Measurements from ENCODE around the gene SELENOO.

The SELENOO gene

DNA sequence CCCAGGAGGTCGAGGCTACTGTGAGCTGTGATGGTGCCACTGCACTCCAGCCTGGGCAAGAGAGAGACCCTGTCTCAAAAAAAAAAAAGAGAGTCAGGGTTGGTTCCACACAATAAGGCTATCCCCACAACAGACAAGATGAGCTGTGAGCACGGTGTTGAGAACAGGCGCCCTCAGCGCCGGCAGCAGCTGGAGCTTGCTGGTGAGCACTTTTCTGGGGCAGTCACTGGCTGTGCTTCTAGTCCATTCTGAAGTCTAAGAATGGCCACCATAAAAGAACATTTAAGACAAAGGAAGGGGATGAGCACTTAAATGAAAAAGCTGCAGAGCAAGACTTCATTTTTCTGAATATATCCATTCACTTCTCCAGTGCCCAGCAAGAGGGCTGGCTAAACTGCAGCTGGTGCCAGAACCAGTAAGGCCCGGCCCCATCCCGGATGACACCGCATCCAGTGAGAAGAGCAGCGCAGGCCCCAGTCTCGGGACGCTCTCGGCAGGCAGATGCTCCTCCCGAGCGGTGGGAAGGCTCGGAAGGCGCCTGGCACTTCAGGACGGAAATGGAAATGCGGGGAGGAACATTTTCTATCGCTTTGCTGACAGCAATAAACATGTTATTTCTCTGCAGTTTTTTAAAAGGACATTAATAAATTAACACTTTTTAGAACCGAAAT is 31.8 kb downstream of the SELENOO start:
- Histone ChIP-seq H3K4me1 (ENCODE audit: insufficient read depth, poor library complexity, severe bottlenecking) (no peaks in the 10 kb centered on the region), H3K27ac (ENCODE audit: poor library complexity, severe bottlenecking) (no peak overlapping the region), H3K36me3 (ENCODE audit: low read depth) (peaks cover 1% of the 10 kb centered on the region), H3K27me3 (ENCODE audit: insufficient read depth, poor library complexity, severe bottlenecking) (no peaks in the 10 kb centered on the region), H3K4me3 (ENCODE audit: severe bottlenecking) (no peak overlapping the region), H3K9me3 (ENCODE audit: severe bottlenecking) (no peaks in the 10 kb centered on the region)
- TF ChIP-seq, protein P1, sequence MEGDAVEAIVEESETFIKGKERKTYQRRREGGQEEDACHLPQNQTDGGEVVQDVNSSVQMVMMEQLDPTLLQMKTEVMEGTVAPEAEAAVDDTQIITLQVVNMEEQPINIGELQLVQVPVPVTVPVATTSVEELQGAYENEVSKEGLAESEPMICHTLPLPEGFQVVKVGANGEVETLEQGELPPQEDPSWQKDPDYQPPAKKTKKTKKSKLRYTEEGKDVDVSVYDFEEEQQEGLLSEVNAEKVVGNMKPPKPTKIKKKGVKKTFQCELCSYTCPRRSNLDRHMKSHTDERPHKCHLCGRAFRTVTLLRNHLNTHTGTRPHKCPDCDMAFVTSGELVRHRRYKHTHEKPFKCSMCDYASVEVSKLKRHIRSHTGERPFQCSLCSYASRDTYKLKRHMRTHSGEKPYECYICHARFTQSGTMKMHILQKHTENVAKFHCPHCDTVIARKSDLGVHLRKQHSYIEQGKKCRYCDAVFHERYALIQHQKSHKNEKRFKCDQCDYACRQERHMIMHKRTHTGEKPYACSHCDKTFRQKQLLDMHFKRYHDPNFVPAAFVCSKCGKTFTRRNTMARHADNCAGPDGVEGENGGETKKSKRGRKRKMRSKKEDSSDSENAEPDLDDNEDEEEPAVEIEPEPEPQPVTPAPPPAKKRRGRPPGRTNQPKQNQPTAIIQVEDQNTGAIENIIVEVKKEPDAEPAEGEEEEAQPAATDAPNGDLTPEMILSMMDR (IDR thresholded peaks at IDR 0.05; ENCODE audit: poor library complexity, severe bottlenecking) = no peak
- DNase-seq (ENCODE audit: low spot score) (no peak), ATAC-seq (ENCODE audit: low read depth) (no peak)

DNA sequence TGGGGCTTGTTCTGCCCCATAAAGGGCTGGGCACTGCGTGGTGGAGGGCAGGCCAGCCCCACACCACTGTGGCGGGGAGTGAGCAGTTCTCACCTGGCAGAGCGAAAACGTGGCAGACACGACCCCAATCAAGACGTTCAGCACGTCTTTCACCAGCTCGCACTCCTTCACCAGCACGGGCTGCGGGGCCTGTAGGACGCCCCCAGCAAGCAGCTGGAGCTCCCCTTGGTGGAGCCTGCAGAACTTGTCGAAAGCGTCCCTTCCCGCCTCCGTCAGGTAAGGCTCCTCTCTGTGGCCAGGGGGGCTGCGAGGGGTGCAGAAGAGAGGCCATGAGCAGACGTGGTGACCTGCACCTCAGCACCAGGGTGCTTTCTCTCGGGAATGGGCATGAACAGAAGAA is 32.4 kb downstream of the SELENOO start:
- H3K36me3 ChIP-seq (ENCODE audit: low read depth) = peaks cover 7% of the 10 kb centered on the region
- DNase-seq (ENCODE audit: low spot score) = no peak
- no peaks in the 10 kb centered on the region for H3K27me3 ChIP-seq (ENCODE audit: insufficient read depth, poor library complexity, severe bottlenecking)
- H3K27ac ChIP-seq (ENCODE audit: poor library complexity, severe bottlenecking) = no peak overlapping the region
- H3K9me3 ChIP-seq (ENCODE audit: severe bottlenecking) = no peaks in the 10 kb centered on the region
- no peak for ATAC-seq (ENCODE audit: low read depth)
- H3K4me1 ChIP-seq (ENCODE audit: insufficient read depth, poor library complexity, severe bottlenecking) = no peaks in the 10 kb centered on the region
- TF ChIP-seq, protein P1 (IDR thresholded peaks at IDR 0.05; ENCODE audit: poor library complexity, severe bottlenecking) = no peak
- H3K4me3 ChIP-seq (ENCODE audit: severe bottlenecking) = no peak overlapping the region

- DNase-seq (ENCODE audit: low spot score) = no peak
- H3K4me1 ChIP-seq (ENCODE audit: insufficient read depth, poor library complexity, severe bottlenecking) = peaks cover 8% of the 10 kb centered on the region
- H3K36me3 ChIP-seq (ENCODE audit: low read depth) = peaks cover 30% of the 10 kb centered on the region
Observed at GRCh38 chr22:50236731-50237409, 36.1 kb downstream of the SELENOO start.

DNA sequence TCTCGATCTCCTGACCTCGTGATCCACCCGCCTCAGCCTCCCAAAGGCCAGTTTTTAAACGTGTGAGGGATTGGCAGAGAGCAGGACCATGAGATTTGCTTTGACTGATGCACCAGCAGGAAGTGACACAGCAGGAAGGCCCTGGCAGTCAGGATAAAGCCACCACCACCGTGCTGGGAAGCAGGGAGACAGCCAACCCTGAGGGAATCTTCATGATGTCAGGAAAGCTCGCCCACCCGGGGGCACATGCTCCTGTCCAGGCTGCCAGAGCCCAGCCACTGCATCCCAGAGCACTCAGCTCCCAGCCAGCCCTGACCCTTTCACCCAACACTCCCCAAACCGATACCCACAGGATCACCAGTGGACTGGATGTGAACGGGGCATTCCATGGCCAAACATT is 37.9 kb downstream of the SELENOO start:
- Histone ChIP-seq H3K36me3 (ENCODE audit: low read depth) (peaks cover 30% of the 10 kb centered on the region), H3K9me3 (ENCODE audit: severe bottlenecking) (no peaks in the 10 kb centered on the region), H3K4me1 (ENCODE audit: insufficient read depth, poor library complexity, severe bottlenecking) (peaks cover 8% of the 10 kb centered on the region), H3K4me3 (ENCODE audit: severe bottlenecking) (no peak overlapping the region), H3K27me3 (ENCODE audit: insufficient read depth, poor library complexity, severe bottlenecking) (no peaks in the 10 kb centered on the region), H3K27ac (ENCODE audit: poor library complexity, severe bottlenecking) (no peak overlapping the region)
- TF ChIP-seq, protein P1 (IDR thresholded peaks at IDR 0.05; ENCODE audit: poor library complexity, severe bottlenecking) = no peak
- DNase-seq (ENCODE audit: low spot score) = no peak
- ATAC-seq (ENCODE audit: low read depth) = no peak

More at GRCh38 chr22:50236731-50237409, 36.1 kb downstream of the SELENOO start:
- no peak overlapping the region for H3K27ac ChIP-seq (ENCODE audit: poor library complexity, severe bottlenecking)
- H3K27me3 ChIP-seq (ENCODE audit: insufficient read depth, poor library complexity, severe bottlenecking) = no peaks in the 10 kb centered on the region
- no peak for ATAC-seq (ENCODE audit: low read depth)
- TF ChIP-seq, protein P1 (IDR thresholded peaks at IDR 0.05; ENCODE audit: poor library complexity, severe bottlenecking) = peak; percentile 44
- H3K4me3 ChIP-seq (ENCODE audit: severe bottlenecking) = no peak overlapping the region
- H3K9me3 ChIP-seq (ENCODE audit: severe bottlenecking) = no peaks in the 10 kb centered on the region
